HepG2 (cell line): Measurements from ENCODE around the gene UCKL1. TPM values are rescaled to one million over a fixed set of nuclear protein-coding genes. Genes with fewer than 3 reads are reported as not detected.

Source experiments
- AFF4 ChIP-seq: sonication (generic); formaldehyde crosslinking; IDR thresholded peaks from 2 replicates; pipeline ENCODE4 v1.4.0; 2020; ENCODE audit warnings: missing genetic modification reagents
- AGO2 ChIP-seq: fragments of 200-400 bp; formaldehyde crosslinking; optimal IDR thresholded peaks from 2 replicates; pipeline ENCODE3; 2017; ENCODE audit warnings: mild to moderate bottlenecking, low read depth, low read length, moderate library complexity
- CCAR2 ChIP-seq: fragments of 200-400 bp; formaldehyde crosslinking; optimal IDR thresholded peaks from 2 replicates; pipeline ENCODE3; 2018; ENCODE audit warnings: low read depth, mild to moderate bottlenecking, low read length, moderate library complexity
- GABPB1 ChIP-seq: IDR thresholded peaks from 2 replicates; pipeline ENCODE4 v1.6.1; 2016; ENCODE audit warnings: mild to moderate bottlenecking, missing genetic modification reagents, moderate library complexity, missing compliant biosample characterization
- KMT2A ChIP-seq: sonication (generic); formaldehyde crosslinking; IDR thresholded peaks from 2 replicates; pipeline ENCODE4 v1.4.0; 2020; ENCODE audit warnings: missing genetic modification reagents
- NRL ChIP-seq: sonication (generic); formaldehyde crosslinking; IDR thresholded peaks from 2 replicates; pipeline ENCODE4 v1.5.0; 2020; ENCODE audit warnings: missing genetic modification reagents, mild to moderate bottlenecking, moderate library complexity, borderline replicate concordance
- POLR2AphosphoS2 ChIP-seq: IDR thresholded peaks from 2 replicates; pipeline ENCODE4 v1.6.1; 2011; ENCODE audit warnings: low read depth, low read length, improper control_type of control experiment
- SMAD1 ChIP-seq: sonication (generic); formaldehyde crosslinking; IDR thresholded peaks from 2 replicates; pipeline ENCODE4 v1.4.0; 2020; ENCODE audit warnings: missing genetic modification reagents, low read depth, mild to moderate bottlenecking, borderline replicate concordance
- SP140L ChIP-seq: sonication (generic); formaldehyde crosslinking; IDR thresholded peaks from 2 replicates; pipeline ENCODE4 v1.4.0; 2020; ENCODE audit warnings: missing genetic modification reagents, borderline replicate concordance
- XRCC5 ChIP-seq: fragments of 200-400 bp; formaldehyde crosslinking; optimal IDR thresholded peaks from 2 replicates; pipeline ENCODE3; 2017; ENCODE audit warnings: mild to moderate bottlenecking, low read length
- ZBTB38 ChIP-seq: sonication (generic); formaldehyde crosslinking; IDR thresholded peaks from 2 replicates; pipeline ENCODE4 v1.5.1; 2020; ENCODE audit warnings: mild to moderate bottlenecking, missing genetic modification reagents
- ZFP41 ChIP-seq: sonication (generic); formaldehyde crosslinking; IDR thresholded peaks from 2 replicates; pipeline ENCODE4 v1.4.0; 2020; ENCODE audit warnings: mild to moderate bottlenecking, missing genetic modification reagents, borderline replicate concordance
- ZNF225 ChIP-seq: sonication (generic); formaldehyde crosslinking; IDR thresholded peaks from 2 replicates; pipeline ENCODE4 v1.4.0; 2020; ENCODE audit warnings: mild to moderate bottlenecking, missing genetic modification reagents
- ZNF24 ChIP-seq: fragments of 450-650 bp; IDR thresholded peaks from 2 replicates; pipeline ENCODE4 v1.6.1; 2017; ENCODE audit warnings: antibody characterized with exemption, mild to moderate bottlenecking
- ZNF260 ChIP-seq: sonication (generic); formaldehyde crosslinking; IDR thresholded peaks from 2 replicates; pipeline ENCODE4 v1.4.0; 2020; ENCODE audit warnings: missing genetic modification reagents, low read depth, mild to moderate bottlenecking, borderline replicate concordance
- ZNF263 ChIP-seq: sonication (generic); formaldehyde crosslinking; IDR thresholded peaks from 2 replicates; pipeline ENCODE4 v1.4.0; 2020; ENCODE audit warnings: missing genetic modification reagents
- ZNF274 ChIP-seq: sonication (generic); formaldehyde crosslinking; IDR thresholded peaks from 2 replicates; pipeline ENCODE4 v1.5.1; 2020; ENCODE audit warnings: mild to moderate bottlenecking, missing genetic modification reagents
- ZNF382 ChIP-seq: sonication (generic); formaldehyde crosslinking; IDR thresholded peaks from 2 replicates; pipeline ENCODE4 v1.5.0; 2020; ENCODE audit warnings: missing genetic modification reagents, mild to moderate bottlenecking, borderline replicate concordance
- ZNF572 ChIP-seq: sonication (generic); formaldehyde crosslinking; IDR thresholded peaks from 2 replicates; pipeline ENCODE4 v1.5.1; 2020; ENCODE audit warnings: mild to moderate bottlenecking, missing genetic modification reagents
- ZNF737 ChIP-seq: sonication (generic); formaldehyde crosslinking; IDR thresholded peaks from 2 replicates; pipeline ENCODE4 v1.5.0; 2020; ENCODE audit warnings: missing genetic modification reagents, mild to moderate bottlenecking, borderline replicate concordance
- polyA plus RNA-seq, 8 experiments: library from polyadenylated mRNA; depleted of rRNA in 3 of 8; stranded (reverse) in 7 of 8; unstranded in 1 of 8; fragments of >200 nt; fragmentation: Illumina TruSeq in 4 of 8; extraction: Trizol in 4 of 8; gene quantifications; 2 replicates each; pipeline versions ENCODE4 v1.2.1 to v1.2.3, GENCODE V29; 2011 to 2016; ENCODE audit warnings: low read depth in 4 of 8, missing spikeins in 1 of 8, mixed read lengths in 1 of 8; ENCODE audit not compliant: insufficient read depth in 1 of 8
- total RNA-seq, 5 experiments: library from RNA; depleted of rRNA; stranded (reverse); fragments of >200 nt; fragmentation: Illumina TruSeq; extraction: Trizol; gene quantifications; 2 replicates each; pipeline ENCODE4 v1.2.3, GENCODE V29; 2016; ENCODE audit warnings: low read depth in 1 of 5
- TF ChIP-seq, protein P1 (sequence below): sonication (generic); formaldehyde crosslinking; IDR thresholded peaks from 2 replicates; pipeline ENCODE4 v1.4.0; 2020; ENCODE audit warnings: missing genetic modification reagents

UCKL1 gene
- total and polyA plus RNA-seq, 2 of the 13 experiments (the other 11 are each of a cell fraction or from before 2014, with no cell fraction given), result 50.2 to 126 TPM

GRCh38 chr20:63953764-63954429, 2.3 kb downstream of the UCKL1 start (continued):
- TF ChIP-seq, protein P1, sequence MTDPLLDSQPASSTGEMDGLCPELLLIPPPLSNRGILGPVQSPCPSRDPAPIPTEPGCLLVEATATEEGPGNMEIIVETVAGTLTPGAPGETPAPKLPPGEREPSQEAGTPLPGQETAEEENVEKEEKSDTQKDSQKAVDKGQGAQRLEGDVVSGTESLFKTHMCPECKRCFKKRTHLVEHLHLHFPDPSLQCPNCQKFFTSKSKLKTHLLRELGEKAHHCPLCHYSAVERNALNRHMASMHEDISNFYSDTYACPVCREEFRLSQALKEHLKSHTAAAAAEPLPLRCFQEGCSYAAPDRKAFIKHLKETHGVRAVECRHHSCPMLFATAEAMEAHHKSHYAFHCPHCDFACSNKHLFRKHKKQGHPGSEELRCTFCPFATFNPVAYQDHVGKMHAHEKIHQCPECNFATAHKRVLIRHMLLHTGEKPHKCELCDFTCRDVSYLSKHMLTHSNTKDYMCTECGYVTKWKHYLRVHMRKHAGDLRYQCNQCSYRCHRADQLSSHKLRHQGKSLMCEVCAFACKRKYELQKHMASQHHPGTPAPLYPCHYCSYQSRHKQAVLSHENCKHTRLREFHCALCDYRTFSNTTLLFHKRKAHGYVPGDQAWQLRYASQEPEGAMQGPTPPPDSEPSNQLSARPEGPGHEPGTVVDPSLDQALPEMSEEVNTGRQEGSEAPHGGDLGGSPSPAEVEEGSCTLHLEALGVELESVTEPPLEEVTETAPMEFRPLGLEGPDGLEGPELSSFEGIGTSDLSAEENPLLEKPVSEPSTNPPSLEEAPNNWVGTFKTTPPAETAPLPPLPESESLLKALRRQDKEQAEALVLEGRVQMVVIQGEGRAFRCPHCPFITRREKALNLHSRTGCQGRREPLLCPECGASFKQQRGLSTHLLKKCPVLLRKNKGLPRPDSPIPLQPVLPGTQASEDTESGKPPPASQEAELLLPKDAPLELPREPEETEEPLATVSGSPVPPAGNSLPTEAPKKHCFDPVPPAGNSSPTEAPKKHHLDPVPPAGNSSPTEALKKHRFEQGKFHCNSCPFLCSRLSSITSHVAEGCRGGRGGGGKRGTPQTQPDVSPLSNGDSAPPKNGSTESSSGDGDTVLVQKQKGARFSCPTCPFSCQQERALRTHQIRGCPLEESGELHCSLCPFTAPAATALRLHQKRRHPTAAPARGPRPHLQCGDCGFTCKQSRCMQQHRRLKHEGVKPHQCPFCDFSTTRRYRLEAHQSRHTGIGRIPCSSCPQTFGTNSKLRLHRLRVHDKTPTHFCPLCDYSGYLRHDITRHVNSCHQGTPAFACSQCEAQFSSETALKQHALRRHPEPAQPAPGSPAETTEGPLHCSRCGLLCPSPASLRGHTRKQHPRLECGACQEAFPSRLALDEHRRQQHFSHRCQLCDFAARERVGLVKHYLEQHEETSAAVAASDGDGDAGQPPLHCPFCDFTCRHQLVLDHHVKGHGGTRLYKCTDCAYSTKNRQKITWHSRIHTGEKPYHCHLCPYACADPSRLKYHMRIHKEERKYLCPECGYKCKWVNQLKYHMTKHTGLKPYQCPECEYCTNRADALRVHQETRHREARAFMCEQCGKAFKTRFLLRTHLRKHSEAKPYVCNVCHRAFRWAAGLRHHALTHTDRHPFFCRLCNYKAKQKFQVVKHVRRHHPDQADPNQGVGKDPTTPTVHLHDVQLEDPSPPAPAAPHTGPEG (CRISPR knock-in tag), result no peak
- TF ChIP-seq ZNF274 (CRISPR knock-in tag), result no peak
- TF ChIP-seq KMT2A (CRISPR knock-in tag), result 0 out of 2 replicates have a peak, but pooled peaks have one; percentile 9
- TF ChIP-seq GABPB1 (CRISPR knock-in tag), result 0 out of 2 replicates have a peak, but pooled peaks have one; percentile 11
- TF ChIP-seq ZNF382 (CRISPR knock-in tag), result no peak
- TF ChIP-seq CCAR2, result no peak
- no peak for TF ChIP-seq SP140L (CRISPR knock-in tag)
- 0 out of 2 replicates have a peak, but pooled peaks have one; percentile 23 for TF ChIP-seq ZNF572 (CRISPR knock-in tag)
- peak; percentile 32; the same call in 1 of the 2 replicates for TF ChIP-seq POLR2AphosphoS2
- TF ChIP-seq AGO2, result peak; percentile 66
- no peak for TF ChIP-seq ZNF24
- 0 out of 2 replicates have a peak, but pooled peaks have one; percentile 26 for TF ChIP-seq AFF4 (CRISPR knock-in tag)
- 0 out of 2 replicates have a peak, but pooled peaks have one; percentile 17 for TF ChIP-seq ZNF225 (CRISPR knock-in tag)
- no peak for TF ChIP-seq XRCC5
- peak; percentile 31; the same call in 1 of the 2 replicates for TF ChIP-seq NRL (CRISPR knock-in tag)
- TF ChIP-seq ZBTB38 (CRISPR knock-in tag), result peak; percentile 54
- 0 out of 2 replicates have a peak, but pooled peaks have one; percentile 78 for TF ChIP-seq ZNF260 (CRISPR knock-in tag)
- TF ChIP-seq ZNF263, result peak; percentile 89
- 0 out of 2 replicates have a peak, but pooled peaks have one; percentile 28 for TF ChIP-seq ZFP41 (CRISPR knock-in tag)
- peak; percentile 86; the same call in 1 of the 2 replicates for TF ChIP-seq SMAD1 (CRISPR knock-in tag)
- no peak for TF ChIP-seq ZNF737 (CRISPR knock-in tag)
